Purkinje cell (primary cell): ENCODE results near the gene CFHR2. TPM values are rescaled to one million over a fixed set of nuclear protein-coding genes. Genes with fewer than 3 reads are reported as not detected.

Source experiments
- polyA plus RNA-seq: library from polyadenylated mRNA; unstranded; fragments of >200 nt; fragmentation: Nextera tagmentation; gene quantifications from 2 replicates; pipeline ENCODE4 v1.2.1, GENCODE V29; 2014

CFHR2 gene
- polyA plus RNA-seq: not detected in 2 replicates

DNA sequence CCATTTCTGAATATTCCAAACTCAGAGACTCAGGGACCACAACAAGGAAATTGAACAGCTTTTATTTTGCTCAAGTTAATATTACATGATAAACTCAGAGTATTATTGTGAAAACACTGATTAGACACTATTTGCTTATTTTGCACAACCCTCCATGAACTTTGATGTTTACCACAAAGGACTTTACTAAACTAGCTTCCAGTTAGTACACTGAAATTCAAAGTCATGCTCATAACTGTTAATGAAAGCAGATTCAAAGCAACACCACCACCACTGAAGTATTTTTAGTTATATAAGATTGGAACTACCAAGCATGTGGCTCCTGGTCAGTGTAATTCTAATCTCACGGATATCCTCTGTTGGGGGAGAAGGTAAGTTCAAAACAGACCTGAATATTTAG lies at the start of gene CFHR2:
Gene CFHR2, plus strand, starts transcription at position 171 of the 400 bp plus-strand sequence. Its CDS starts 143 bp downstream, at position 314.

DNA sequence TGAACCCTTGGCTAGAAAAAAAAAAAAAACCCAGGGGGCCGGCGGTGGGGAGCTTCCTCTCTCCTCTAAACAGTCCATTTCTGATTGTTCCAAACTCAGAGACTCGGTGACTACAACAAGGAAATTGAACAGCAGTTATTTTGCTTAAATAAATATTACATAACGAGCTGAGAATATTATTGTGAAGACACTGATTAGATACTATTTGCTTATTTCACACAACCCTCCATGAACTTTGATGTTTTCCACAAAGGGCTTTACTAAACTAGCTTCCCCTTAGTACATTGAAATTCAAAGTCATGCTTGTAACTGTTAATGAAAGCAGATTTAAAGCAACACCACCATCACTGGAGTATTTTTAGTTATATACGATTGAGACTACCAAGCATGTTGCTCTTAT lies 33.7 kb downstream of the CFHR2 start, which contains the start of gene CFHR5:
Gene CFHR5, plus strand, starts transcription at position 279 of the 400 bp plus-strand sequence. Its CDS starts 109 bp downstream, at position 388.

Other genes with a start within 250 kb of the CFHR2 start
- not detected in 2 replicates for gene CFHR3, start 168.9 kb upstream of the CFHR2 start, polyA plus RNA-seq
- gene CFHR1, start 124.0 kb upstream of the CFHR2 start, polyA plus RNA-seq: not detected in 2 replicates
- gene CFHR4, start 55.7 kb upstream of the CFHR2 start, polyA plus RNA-seq: 0.69 TPM in 1 of 2 replicates, not detected in the other
- gene CFHR5, start 33.8 kb downstream of the CFHR2 start, polyA plus RNA-seq: 0.34 TPM in 1 of 2 replicates, not detected in the other
- not detected in 2 replicates for gene F13B, start 123.5 kb downstream of the CFHR2 start, polyA plus RNA-seq
- 0.28 TPM in 1 of 2 replicates, not detected in the other for gene ASPM, start 202.9 kb downstream of the CFHR2 start, polyA plus RNA-seq